Measurements from ENCODE around the gene DST. TPM values are rescaled to one million over a fixed set of nuclear protein-coding genes. Genes with fewer than 3 reads are reported as not detected.

Gene DST
- total and polyA plus RNA-seq, 2 donors: 125 to 818 TPM

DNA sequence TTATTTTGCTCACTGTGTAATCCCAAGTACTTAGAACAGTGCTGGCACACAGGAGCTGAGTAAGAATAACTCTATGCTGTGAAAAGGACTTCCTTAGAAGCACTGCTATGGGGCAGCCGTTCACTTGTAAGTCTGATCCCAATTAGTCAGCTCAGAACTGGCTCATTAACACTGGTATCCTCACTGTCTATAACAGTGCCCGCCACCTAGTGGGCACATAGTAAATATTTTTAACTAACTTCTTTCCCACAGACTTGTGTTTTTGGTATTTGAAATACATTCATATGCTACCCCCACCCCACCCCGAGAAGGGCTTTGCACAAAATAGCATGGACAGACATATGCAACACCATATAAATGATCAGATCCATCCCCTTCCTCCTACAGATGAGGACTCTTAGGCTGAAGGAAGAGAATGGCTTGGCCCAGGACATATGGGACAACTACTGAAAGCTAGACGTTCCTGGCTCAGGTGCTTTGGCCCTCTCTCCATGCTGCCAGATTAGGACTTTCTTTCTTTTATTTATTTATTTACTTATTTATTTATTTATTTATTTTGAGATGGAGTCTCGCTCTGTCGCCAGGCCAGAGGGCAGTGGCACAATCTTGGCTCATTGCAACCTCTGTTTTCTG, 47.1 kb downstream of the DST start:
- Histone ChIP-seq H3K36me3 (ENCODE audit: insufficient read depth) (peaks cover 5% of the 10 kb centered on the region), H3K4me3 (ENCODE audit: low read depth, low read length) (no peak overlapping the region), H3K27ac (ENCODE audit: low read depth) (no peak overlapping the region), H3K4me1 (ENCODE audit: insufficient read depth) (no peaks in the 10 kb centered on the region)
- DNase-seq (ENCODE audit: extremely low spot score): no peak
- WGBS: 53% methylated on average over 6 of the region's 6 CpGs

DNA sequence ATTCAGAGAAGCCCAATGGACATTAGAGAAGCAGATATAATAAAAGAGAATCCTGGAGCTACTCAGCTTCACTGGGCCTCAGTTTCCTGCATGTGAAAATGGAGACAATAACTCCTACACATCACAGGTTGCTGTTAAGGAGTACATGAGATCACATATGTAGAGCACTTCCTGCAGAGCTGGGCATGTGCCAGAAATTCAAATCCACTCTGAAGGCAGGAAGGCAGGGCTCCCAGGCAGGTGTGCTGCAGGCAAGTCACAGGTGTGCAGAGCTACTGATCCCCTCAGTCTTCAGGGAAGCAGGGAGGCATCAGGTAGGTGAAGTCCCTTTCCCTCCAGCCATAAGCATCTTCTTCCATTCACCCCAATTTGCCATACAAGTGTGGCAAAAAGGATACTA, 48.0 kb downstream of the DST start:
- DNase-seq (ENCODE audit: extremely low spot score): no peak
- no peak overlapping the region for H3K27ac ChIP-seq (ENCODE audit: low read depth)

DNA sequence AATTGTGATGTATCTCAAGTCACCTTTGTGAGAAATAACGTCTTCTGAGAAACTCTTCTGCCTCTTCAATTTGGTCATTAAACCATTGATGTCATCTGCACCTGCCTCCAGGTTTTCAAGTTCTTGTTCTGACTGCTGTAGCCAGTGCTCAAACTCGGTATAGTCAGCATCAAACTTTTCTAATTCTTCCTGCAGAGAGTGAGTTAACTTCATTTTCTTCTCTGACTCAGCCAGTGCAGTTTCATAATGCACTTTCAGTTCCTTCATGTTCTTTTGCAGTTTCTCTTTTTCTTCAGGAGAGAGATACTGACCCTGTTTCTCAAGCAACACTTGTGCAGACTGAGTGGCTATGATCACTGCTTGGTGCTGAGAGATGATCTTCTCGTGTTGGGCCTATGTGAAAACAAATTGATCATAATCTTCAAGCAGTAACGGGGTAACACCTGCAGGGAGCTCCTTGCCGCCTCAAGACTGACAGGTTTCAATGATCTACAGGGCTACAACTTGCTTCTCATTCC, 48.8 kb downstream of the DST start:
- 72% methylated on average over 5 of the region's 5 CpGs for WGBS
- H3K27ac ChIP-seq (ENCODE audit: low read depth): no peak overlapping the region
- no peaks in the 10 kb centered on the region for H3K4me1 ChIP-seq (ENCODE audit: insufficient read depth)
- no peak overlapping the region for H3K4me3 ChIP-seq (ENCODE audit: low read depth, low read length)
- no peak for DNase-seq (ENCODE audit: extremely low spot score)
- H3K36me3 ChIP-seq (ENCODE audit: insufficient read depth): peaks cover 5% of the 10 kb centered on the region

More for the DNA sequence above, 48.0 kb downstream of the DST start:
- Histone ChIP-seq H3K4me3 (ENCODE audit: low read depth, low read length) (no peak overlapping the region), H3K4me1 (ENCODE audit: insufficient read depth) (no peaks in the 10 kb centered on the region), H3K36me3 (ENCODE audit: insufficient read depth) (peaks cover 5% of the 10 kb centered on the region)

DNA sequence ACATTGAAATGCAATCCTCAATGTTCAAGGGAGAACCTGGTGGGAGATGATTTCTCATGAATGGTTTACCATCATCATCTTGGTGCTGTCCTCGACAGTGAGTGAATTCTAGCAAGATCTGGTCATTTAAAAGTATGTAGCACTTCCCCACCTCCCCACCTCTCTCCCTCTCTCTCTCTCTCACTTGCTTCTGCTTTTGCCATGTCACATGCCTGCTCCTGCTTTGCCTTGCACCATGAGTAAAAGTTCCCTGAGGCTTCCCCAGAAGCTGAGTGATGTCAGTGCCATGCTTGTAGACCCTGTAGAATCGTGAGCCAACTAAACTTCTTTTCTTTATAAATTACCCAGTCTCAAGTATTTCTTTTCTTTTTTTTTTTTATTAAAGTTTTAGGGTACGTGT, 60.5 kb downstream of the DST start:
- 92% methylated on average over 3 of the region's 3 CpGs for WGBS

DNA sequence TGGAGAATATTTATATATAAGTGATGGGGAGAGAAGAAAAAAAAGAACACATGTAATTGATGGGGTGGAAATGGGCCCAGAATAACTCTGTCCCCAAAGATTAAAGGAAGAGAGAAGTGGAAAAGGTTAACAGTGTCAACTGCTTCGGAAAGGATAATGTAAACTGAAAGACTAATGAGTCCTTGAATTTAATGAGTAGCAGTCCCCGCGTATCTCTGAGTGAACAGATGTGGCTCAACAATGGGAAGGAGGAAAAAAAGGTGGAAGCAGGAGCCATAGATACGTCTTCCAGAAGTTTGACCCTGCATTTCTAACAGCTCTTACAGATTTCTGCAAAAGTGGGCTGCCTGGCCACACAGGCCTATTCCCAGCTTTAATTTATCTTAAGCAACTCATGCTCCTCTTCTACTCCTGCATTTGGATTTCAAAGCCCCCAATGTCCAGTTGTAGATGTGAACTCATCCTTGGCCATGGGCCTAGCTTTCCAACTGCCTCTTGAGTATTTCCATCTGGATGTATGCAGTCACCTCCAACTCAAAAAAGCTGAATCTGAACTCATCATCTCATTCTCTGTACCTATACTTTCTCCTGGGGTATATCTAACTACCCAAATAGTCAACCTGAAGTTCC, 61.3 kb downstream of the DST start:
- no peaks in the 10 kb centered on the region for H3K4me1 ChIP-seq (ENCODE audit: insufficient read depth)
- 49% methylated on average over 4 of the region's 4 CpGs for WGBS
- no peak for DNase-seq (ENCODE audit: extremely low spot score)
- no peaks in the 10 kb centered on the region for H3K36me3 ChIP-seq (ENCODE audit: insufficient read depth)
- H3K27ac ChIP-seq (ENCODE audit: low read depth): no peak overlapping the region
- no peak overlapping the region for H3K4me3 ChIP-seq (ENCODE audit: low read depth, low read length)

More for the DNA sequence above, 60.5 kb downstream of the DST start:
- Histone ChIP-seq H3K36me3 (ENCODE audit: insufficient read depth) (no peaks in the 10 kb centered on the region), H3K27ac (ENCODE audit: low read depth) (no peak overlapping the region), H3K4me3 (ENCODE audit: low read depth, low read length) (no peak overlapping the region), H3K4me1 (ENCODE audit: insufficient read depth) (no peaks in the 10 kb centered on the region)
- DNase-seq (ENCODE audit: extremely low spot score): no peak

DNA sequence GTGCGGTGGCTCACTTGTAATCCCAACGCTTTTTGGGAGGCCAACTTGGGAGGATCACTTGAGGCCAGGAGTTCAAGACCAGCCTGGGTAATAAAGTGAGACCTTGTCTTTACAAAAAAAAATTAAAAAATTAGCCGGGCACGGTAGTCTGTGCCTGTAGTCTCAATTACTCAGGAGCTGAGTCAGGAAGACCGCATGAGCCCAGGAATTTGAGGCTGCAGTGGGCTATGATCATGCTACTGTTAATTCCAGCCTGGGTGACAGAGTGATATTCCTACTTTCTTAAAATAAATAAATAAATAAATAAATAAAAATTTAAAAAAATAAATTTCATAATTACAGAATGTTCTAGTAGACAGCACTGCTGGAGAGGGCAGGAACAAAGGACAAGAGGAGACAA, 62.4 kb downstream of the DST start:
- no peaks in the 10 kb centered on the region for H3K4me1 ChIP-seq (ENCODE audit: insufficient read depth)
- H3K27ac ChIP-seq (ENCODE audit: low read depth): no peak overlapping the region
- no peaks in the 10 kb centered on the region for H3K36me3 ChIP-seq (ENCODE audit: insufficient read depth)
- 98% methylated on average over 5 of the region's 5 CpGs for WGBS
- no peak overlapping the region for H3K4me3 ChIP-seq (ENCODE audit: low read depth, low read length)
- no peak for DNase-seq (ENCODE audit: extremely low spot score)

DNA sequence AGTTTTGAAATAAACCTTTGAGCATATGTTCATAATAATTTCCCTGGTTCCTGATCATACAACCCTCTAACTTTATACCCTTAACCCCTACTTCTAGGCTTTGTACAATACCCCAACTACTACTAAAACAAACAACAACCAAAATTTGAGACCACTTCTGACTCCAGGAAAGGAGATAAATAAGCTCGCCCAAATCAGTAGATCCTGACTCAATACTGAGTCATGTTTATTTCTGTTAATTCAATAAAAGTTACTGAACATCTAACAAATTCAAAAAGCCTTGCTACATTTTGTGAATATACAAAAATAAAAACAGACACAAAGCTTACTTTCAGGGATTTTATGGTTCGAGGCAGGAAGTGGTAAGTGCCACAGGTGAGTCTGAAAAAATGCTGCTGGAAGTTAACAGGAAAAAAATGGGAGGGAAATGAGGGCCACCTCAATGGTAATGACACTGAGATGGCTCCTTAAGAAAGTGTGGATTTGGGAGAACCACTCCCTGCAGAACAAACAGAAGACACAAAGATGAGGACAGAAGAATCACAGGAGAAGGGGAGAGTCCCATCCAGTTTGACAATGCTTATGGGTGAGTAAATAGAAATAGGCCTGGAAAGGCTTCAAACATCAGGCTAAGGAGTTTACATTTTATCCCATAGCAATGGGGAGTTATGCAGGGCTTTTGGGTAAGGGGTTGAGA, 63.4 kb downstream of the DST start:
- Histone ChIP-seq H3K4me3 (ENCODE audit: low read depth, low read length) (no peak overlapping the region), H3K27ac (ENCODE audit: low read depth) (no peak overlapping the region), H3K36me3 (ENCODE audit: insufficient read depth) (no peaks in the 10 kb centered on the region), H3K4me1 (ENCODE audit: insufficient read depth) (no peaks in the 10 kb centered on the region)
- no peak for DNase-seq (ENCODE audit: extremely low spot score)
- WGBS: 71% methylated on average over 2 of the region's 2 CpGs

DNA sequence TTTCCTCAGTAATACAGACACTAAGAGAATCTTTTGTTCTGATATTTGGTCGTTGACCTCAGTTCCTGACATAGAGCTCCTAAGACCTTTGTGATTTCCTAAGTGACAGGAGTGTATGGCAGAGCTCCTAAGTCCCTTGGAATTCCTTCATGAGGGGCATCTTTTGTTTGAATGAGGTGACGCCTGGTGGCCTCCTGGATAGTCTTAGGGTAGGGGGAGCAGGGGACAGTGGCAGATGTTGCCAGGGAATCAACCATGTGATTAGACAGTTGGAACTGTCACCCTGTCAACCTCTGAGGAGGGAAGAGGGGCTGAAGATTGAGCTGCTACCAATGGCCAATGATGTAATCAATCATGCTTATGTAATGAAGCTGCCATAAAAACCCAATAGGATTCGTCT, 67.0 kb downstream of the DST start:
- no peak overlapping the region for H3K27ac ChIP-seq (ENCODE audit: low read depth)
- no peak overlapping the region for H3K4me3 ChIP-seq (ENCODE audit: low read depth, low read length)
- H3K4me1 ChIP-seq (ENCODE audit: insufficient read depth): no peaks in the 10 kb centered on the region
- no peaks in the 10 kb centered on the region for H3K36me3 ChIP-seq (ENCODE audit: insufficient read depth)
- WGBS: 92% methylated on average over 3 of the region's 3 CpGs
- no peak for DNase-seq (ENCODE audit: extremely low spot score)

DNA sequence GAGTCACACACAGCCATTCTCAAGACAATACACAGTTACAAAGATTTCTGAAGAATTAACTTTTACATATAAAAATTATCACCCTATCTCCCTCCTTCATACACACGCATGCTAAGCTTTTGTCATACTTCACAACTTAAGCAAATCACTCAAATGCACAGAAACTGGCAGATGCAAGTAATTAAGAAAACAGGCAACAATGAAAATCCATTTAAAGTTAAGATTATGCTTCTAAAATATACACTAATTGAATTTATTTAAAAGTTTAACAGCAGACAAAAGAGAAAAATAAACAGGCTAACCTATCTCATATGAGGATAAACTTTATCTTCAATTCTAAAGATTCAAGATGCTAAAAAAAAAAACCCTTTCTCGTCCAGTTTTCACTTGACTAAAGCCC, 68.4 kb downstream of the DST start:
- H3K36me3 ChIP-seq (ENCODE audit: insufficient read depth): no peaks in the 10 kb centered on the region
- H3K4me1 ChIP-seq (ENCODE audit: insufficient read depth): no peaks in the 10 kb centered on the region
- no peak overlapping the region for H3K4me3 ChIP-seq (ENCODE audit: low read depth, low read length)
- no peak for DNase-seq (ENCODE audit: extremely low spot score)
- 85% methylated on average over 2 of the region's 2 CpGs for WGBS
- H3K27ac ChIP-seq (ENCODE audit: low read depth): no peak overlapping the region

DNA sequence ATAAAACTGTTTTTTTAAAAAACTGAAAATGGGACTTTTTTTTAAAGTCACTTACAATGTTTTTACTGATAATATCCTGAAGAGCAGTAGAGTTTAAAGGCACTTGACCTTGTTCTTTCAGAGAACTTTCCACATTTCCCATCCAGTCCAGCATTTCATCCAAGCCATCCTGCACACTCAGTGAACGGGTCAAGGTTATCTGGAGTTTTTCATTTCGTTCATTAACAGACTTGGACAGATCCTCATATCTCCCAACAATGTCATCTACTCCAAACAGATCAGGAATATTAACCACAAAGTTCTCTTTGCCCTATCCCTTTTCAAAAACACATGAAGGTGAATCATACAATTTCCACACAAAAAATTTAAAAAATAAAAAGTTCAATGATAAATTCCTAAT, 69.1 kb downstream of the DST start:
- peaks cover under 1% of the 10 kb centered on the region for H3K36me3 ChIP-seq (ENCODE audit: insufficient read depth)
- DNase-seq (ENCODE audit: extremely low spot score): no peak
- no peaks in the 10 kb centered on the region for H3K4me1 ChIP-seq (ENCODE audit: insufficient read depth)
- H3K4me3 ChIP-seq (ENCODE audit: low read depth, low read length): no peak overlapping the region
- WGBS: 22% methylated on average over 2 of the region's 2 CpGs
- H3K27ac ChIP-seq (ENCODE audit: low read depth): no peak overlapping the region

DNA sequence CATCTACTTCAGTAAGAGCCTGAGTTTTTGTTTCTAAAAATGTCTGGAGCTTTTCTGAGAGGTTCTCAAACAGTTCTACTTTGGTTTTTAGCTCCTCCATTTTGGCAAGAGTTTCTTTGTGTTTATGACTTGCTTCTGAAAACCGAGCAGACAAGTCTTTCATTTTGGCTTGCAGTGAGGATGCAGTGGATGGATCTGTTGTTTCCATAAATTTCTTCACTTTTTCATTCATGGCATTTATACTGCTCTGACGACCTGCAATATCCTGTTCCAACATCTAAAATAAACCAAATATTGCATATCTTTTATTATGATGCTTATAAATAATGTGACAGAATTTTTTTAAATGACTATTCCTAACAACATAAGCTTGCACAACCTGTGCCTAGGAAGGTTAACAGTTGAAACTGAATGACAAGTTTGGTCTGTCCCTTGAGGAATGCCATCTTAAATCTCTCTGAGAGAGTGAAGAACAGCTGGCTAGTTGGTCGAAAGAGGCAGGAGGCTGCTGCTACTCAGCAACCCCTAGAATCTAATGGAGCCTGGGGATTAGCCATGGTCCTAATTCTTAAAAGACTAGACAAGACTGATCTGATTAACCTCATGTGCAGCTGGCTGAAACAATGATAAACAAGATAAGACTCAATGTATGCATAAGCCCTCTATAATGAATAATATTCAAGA, 69.8 kb downstream of the DST start:
- no peaks in the 10 kb centered on the region for H3K4me1 ChIP-seq (ENCODE audit: insufficient read depth)
- H3K4me3 ChIP-seq (ENCODE audit: low read depth, low read length): no peak overlapping the region
- H3K27ac ChIP-seq (ENCODE audit: low read depth): no peak overlapping the region
- no peak for DNase-seq (ENCODE audit: extremely low spot score)
- peaks cover 1% of the 10 kb centered on the region for H3K36me3 ChIP-seq (ENCODE audit: insufficient read depth)
- WGBS: 17% methylated on average over 3 of the region's 3 CpGs

DNA sequence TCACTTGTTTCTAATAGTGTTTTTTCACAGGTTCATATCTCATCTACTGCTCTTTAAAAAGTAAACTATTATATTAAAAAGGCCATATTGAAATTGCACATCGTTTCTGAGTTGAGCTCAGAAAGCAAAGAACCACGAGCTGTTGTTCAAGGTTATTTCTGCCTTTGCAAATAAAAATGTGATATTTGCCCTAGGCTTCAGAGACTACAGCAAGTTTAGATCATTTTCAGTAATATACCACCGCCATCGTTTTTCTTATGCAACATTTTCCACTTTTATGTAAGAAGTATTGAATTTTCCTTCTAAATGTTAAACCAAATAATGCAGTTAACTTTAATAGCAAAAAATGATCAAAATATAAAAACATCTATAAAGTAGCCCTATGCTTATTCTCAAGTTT, 71.1 kb downstream of the DST start:
- Histone ChIP-seq H3K4me1 (ENCODE audit: insufficient read depth) (no peaks in the 10 kb centered on the region), H3K27ac (ENCODE audit: low read depth) (no peak overlapping the region), H3K36me3 (ENCODE audit: insufficient read depth) (peaks cover 1% of the 10 kb centered on the region), H3K4me3 (ENCODE audit: low read depth, low read length) (no peak overlapping the region)
- WGBS: 86% methylated on average over 4 of the region's 4 CpGs
- no peak for DNase-seq (ENCODE audit: extremely low spot score)

DNA sequence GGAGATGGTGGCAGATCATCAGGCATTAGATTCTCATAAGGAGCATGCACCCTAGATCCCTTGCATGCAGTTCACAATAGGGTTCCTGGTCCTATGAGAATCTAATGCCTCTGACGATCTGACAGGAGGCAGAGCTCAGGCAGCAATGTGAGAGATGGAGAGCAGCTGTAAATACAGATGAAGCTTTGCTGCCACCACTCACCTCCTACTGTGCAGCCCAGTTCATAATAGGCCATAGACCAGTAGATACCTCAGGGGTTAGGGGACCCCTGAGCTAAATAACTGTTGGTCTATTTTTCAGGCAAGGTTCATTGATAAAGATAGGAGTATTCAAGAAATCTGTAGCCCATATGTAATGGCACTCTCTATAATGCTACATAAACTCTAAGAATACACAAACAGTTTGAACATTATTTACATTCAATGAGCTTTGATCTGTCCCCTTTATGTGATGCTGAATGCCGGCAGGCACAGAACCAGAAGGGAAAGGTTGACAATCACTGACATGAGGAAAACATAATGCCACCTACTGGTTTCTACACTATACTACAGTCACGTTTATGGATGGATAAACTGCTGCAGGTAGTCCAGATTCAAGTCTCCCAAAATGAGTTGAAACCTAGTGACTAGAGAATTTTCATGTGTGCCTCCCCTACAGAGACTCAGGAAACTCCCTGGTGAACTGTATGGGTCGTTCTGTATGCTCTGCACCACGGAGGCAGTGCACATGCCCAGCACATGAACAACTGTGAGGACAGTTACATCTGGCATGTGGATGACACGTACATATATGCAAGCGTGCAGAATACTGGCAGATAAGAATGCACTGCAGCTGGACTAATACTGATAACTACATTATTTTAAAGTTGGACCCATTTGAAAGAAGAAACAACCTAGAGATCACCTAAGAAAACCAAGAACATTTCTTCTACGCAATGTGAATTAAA, 72.0 kb downstream of the DST start:
- 62% methylated on average over 8 of the region's 8 CpGs for WGBS
- no peak for DNase-seq (ENCODE audit: extremely low spot score)
- peaks cover 1% of the 10 kb centered on the region for H3K36me3 ChIP-seq (ENCODE audit: insufficient read depth)
- no peak overlapping the region for H3K4me3 ChIP-seq (ENCODE audit: low read depth, low read length)
- H3K27ac ChIP-seq (ENCODE audit: low read depth): no peak overlapping the region
- no peaks in the 10 kb centered on the region for H3K4me1 ChIP-seq (ENCODE audit: insufficient read depth)
